HG03442 (cell line): ENCODE measurements around the gene SLC10A4.

Experiments
- ATAC-seq: cut with Tn5 transposase; IDR thresholded peaks from one replicate; pipeline ENCODE4 v1.9.1; 2021; ENCODE audit warnings: mild to moderate bottlenecking, moderate library complexity; ENCODE audit not compliant: unreplicated experiment

The SLC10A4 gene

DNA sequence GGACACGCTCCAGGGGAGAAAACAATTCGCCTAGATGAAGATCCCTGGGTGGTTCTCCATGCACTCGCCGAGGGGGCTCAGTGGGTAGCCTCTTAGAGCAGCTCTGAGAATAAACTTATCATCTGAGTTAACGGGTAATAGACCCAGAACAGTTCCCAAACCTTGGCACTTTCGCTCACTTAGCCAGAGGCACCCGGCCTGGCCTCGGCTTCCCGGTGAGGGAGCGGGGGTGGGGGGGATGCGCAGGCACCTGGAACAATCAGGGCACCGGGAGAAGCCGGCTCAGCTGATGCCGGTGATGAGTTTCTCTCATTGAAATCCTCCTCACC lies 6.5 kb downstream of the SLC10A4 start:
- no peak for ATAC-seq

- ATAC-seq, result no peak
Measured at GRCh38 chr4:48490012-48490679, 7.0 kb downstream of the SLC10A4 start, which contains the start of gene ZAR1. Gene ZAR1, plus strand, starts transcription at chr4:48490252. Its CDS starts 40 bp downstream, at chr4:48490292.

DNA sequence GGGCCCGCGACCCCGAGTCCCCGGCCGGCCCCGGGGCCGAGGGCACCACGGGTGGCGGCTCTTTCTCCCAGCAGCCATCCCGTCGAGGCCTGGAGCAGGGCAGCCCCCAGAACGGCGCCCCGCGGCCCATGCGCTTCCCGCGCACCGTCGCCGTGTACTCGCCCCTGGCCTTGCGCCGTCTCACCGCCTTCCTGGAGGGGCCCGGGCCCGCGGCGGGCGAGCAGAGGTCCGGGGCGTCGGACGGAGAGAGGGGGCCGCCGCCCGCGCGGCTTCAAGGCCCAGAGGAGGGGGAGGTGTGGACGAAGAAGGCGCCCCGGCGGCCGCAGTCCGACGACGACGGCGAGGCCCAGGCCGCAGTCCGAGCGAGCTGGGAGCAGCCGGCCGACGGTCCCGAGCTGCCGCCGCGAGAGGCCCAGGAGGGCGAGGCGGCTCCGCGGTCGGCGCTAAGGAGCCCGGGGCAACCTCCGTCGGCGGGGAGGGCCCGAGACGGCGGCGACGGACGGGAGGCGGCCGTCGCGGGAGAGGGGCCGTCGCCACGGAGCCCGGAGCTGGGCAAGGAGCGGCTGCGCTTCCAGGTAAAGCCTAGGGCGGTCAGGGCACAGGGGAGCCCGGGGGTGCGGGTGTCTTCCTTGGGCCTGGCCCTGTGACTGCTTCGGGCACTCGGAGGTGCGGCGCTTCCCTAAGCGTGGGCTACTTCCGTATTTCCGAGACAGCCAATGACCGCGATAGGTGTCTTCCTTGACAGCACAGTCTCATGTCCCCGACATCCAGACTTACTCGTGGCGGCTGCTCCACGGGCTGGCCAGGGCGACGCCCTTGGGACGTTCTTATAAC lies 7.8 kb downstream of the SLC10A4 start:
- ATAC-seq, result no peak

- no peak for ATAC-seq
Measured at GRCh38 chr4:48491514-48492176, 8.5 kb downstream of the SLC10A4 start.

DNA sequence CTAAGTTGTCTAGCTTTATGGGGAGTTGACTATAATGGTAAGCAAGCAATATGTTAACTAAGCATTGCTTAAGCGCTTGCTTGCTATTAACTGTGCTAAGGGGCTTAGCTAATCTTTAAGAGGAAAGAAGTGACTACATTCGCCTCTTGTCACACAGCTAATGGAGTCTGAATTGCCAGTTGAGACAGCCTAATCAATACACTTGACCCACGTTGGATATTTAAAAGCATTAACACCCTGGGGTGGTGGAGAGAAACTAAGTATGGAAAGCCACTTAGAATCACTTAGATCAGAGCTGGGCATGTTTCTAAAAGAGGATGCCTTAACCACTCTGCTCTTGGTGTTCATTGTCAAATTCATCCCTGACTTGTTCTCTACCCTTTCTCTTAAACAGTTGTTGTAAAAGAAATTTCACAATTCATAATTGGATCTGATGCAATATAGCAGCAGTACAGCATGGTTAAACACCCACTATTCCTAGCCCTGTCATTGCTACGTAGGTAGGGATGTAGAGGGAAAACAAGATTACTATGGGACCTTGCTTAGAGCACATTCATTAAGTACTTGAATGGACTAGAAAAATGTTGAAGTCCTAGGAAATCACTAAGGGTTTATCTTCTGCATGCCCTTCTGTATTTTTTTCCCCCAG lies 10.4 kb downstream of the SLC10A4 start:
- no peak for ATAC-seq

DNA sequence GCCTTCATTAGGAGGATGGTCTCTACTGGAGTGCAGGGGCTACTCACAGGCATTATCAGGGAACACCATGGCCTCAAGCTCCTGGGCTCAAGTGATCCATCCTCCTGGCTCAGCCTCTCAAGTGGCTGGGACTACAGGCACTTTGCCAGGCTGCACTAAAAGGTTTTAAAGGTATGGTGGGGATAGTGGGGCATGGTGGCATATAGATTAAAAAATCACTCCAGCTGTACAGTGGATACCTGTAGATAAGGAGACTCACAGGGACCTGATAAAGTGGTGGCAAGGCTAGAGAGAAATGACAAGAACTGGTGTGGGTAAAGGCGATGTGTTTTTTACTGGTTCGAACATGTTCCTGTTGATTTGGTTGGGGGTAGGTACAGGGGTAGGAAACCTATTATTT lies 12.8 kb downstream of the SLC10A4 start:
- no peak for ATAC-seq

GRCh38 chr4:48498895-48499294 lies 15.8 kb downstream of the SLC10A4 start:
- ATAC-seq, result no peak

GRCh38 chr4:48499551-48500066 lies 16.5 kb downstream of the SLC10A4 start:
- ATAC-seq, result peak; percentile 69

DNA sequence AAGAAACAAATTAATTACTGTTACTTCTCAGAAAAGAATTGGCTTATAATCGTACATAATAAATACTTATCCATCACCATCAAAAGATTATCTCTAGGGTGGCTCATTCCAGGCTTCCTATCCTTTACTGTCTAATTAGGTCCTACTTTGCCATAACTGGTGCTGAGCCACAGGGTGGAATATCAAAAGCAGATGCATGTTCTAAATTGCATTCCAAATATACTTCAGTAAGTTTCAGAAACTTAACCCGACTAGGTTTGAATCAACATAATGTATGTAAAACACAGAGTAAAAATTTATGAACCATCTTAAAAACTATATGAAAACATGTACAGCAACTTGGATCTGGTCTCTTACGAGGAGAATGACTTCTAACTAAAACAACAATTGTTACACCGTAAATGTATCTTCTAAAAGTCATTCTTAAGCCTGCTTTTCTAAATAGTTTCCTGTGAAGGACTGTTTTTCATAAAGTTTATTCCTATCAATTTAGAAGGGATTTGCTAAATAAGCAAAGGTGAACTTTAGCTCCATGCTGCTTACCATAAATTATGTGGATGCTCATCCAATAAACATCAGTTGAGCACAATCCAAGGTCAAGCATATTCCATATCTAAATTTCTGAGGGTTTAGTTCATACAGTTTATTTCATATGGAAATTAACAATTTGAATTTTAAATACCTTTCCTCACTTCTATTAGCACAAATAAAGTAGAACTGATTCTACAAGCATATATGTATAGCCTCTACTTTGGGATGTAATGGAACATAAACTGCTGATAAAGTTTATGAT lies 20.3 kb downstream of the SLC10A4 start:
- ATAC-seq, result no peak

- ATAC-seq, result no peak
Measured at GRCh38 chr4:48504026-48504330, 20.8 kb downstream of the SLC10A4 start.

- ATAC-seq, result no peak
Measured at GRCh38 chr4:48504352-48504751, 21.2 kb downstream of the SLC10A4 start.

GRCh38 chr4:48506716-48507115 lies 23.6 kb downstream of the SLC10A4 start:
- ATAC-seq, result no peak

DNA sequence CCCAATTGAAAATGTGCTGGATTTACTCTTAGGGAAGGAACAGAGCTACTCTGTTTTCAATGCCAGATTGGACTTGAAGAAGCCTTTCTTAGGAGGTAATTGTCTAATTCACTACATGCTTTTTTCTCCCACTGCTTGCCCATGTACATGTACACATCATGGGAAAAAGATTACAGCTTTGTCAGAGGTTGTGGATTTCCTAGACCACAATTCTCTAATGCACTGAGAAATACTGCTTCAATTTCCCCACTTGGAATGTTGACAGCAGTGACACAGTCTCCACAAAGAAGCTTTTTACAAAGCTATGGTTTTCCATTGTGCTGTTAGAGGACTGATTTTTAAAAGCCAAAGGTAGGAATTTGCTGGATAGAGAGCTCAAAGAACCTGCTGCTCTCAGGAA lies 26.4 kb downstream of the SLC10A4 start:
- ATAC-seq, result no peak

DNA sequence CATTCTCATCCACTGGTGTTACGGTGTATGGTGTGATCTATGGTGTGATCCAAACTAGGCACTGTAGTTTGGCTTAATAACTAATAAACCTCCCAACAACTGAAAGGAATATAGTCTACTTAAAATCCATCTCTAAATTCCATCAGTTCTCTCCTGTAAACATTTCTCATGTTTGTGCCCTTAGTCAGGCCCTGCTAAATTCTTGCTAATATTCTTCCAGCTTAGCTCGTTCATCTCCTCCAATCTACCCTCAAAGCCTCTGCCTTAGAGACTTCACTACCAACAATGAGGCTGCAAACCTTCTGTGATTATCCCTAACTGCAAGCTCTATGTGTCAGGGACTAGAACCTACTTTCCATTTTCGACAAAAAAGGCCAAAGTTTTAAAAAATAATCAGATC lies 35.0 kb downstream of the SLC10A4 start:
- no peak for ATAC-seq

GRCh38 chr4:48526406-48526805 lies 43.3 kb downstream of the SLC10A4 start:
- ATAC-seq, result no peak

- no peak for ATAC-seq
Measured at GRCh38 chr4:48538358-48538757, 55.2 kb downstream of the SLC10A4 start.
